H1 (cell line): ENCODE data around the gene TSSC4. TPM values are rescaled to one million over a fixed set of nuclear protein-coding genes. Genes with fewer than 3 reads are reported as not detected.
"Not testable (repeated sequence)": the region's sequence is repeated elsewhere in the genome, so short reads cannot be mapped to it uniquely, and the experiment has no call there.

ENCODE experiments used
- CTCF ChIA-PET: fragments of 300-600 bp; sonication (Branson Sonifier 250); formaldehyde crosslinking; loops from one replicate; lab custom pipeline; 2021; ENCODE audit not compliant: partially characterized antibody; lab: Charles Lee
- POLR2A ChIA-PET: fragments of 300-600 bp; sonication (Branson Sonifier 250); formaldehyde crosslinking; loops from one replicate; lab custom pipeline; 2021; ENCODE audit warnings: inconsistent platforms; ENCODE audit not compliant: partially characterized antibody; lab: Charles Lee
- DNase-seq, 2 experiments: peaks; one replicate each; pipeline versions ENCODE4 v3.0.0 to v3.0.0-alpha.2; 2010 to 2022; ENCODE audit warnings: low spot score in 2 of 2, low read depth in 1 of 2, mixed read lengths in 1 of 2
- FAIRE-seq: peaks from 2 replicates; lab custom pipeline; 2011; peaks lifted over from hg19 to GRCh38; lab: Jason Lieb, UNC
- H2AFZ ChIP-seq: 2 replicates; pipeline ENCODE4 v1.8.1; 2012; ENCODE audit warnings: low read length, inconsistent platforms
- H2AK5ac ChIP-seq: 2 replicates; pipeline ENCODE4 v1.6.1; 2013; ENCODE audit warnings: low read depth, low read length
- H2BK120ac ChIP-seq: replicated peaks from 2 replicates; pipeline ENCODE3; 2013; ENCODE audit warnings: low read depth, low read length, inconsistent platforms
- H2BK12ac ChIP-seq: 2 replicates; pipeline ENCODE4 v1.6.1; 2013; ENCODE audit warnings: low read depth, low read length
- H2BK15ac ChIP-seq: 2 replicates; pipeline ENCODE4 v1.6.1; 2013; ENCODE audit warnings: low read length
- H2BK20ac ChIP-seq: 2 replicates; pipeline ENCODE4 v1.6.1; 2013; ENCODE audit warnings: low read length
- H2BK5ac ChIP-seq: 2 replicates; pipeline ENCODE4 v1.6.1; 2013; ENCODE audit warnings: low read depth, low read length
- H3K14ac ChIP-seq: 2 replicates; pipeline ENCODE4 v1.6.1; 2013; ENCODE audit warnings: inconsistent platforms; ENCODE audit not compliant: insufficient read length
- H3K18ac ChIP-seq: 2 replicates; pipeline ENCODE4 v1.6.1; 2013; ENCODE audit warnings: low read length; ENCODE audit errors: extremely low read depth
- H3K23ac ChIP-seq: 2 replicates; pipeline ENCODE4 v1.6.1; 2013; ENCODE audit warnings: inconsistent platforms; ENCODE audit not compliant: insufficient read length
- H3K23me2 ChIP-seq: 2 replicates; pipeline ENCODE4 v1.6.1; 2013; ENCODE audit warnings: low read depth, low read length
- H3K27ac ChIP-seq: 2 replicates; pipeline ENCODE4 v1.6.1; 2011; ENCODE audit warnings: low read depth, low read length, inconsistent platforms
- H3K27me3 ChIP-seq, 4 experiments: replicated peaks in 1 of 4; 1 replicate in 1 of 4; 2 replicates in 3 of 4; pipeline versions ENCODE4 v1.6.1 to v1.8.1; 2011 to 2013; ENCODE audit warnings: low read length in 3 of 4, mild to moderate bottlenecking in 3 of 4, inconsistent platforms in 2 of 4, mixed read lengths in 2 of 4, moderate library complexity in 1 of 4; ENCODE audit not compliant: control insufficient read depth in 3 of 4, insufficient read depth in 3 of 4; ENCODE audit errors: extremely low read depth in 1 of 4
- H3K36me3 ChIP-seq, 4 experiments: 2 replicates each; pipeline versions ENCODE4 v1.6.1 to v1.8.1; 2011 to 2013; ENCODE audit warnings: mild to moderate bottlenecking in 4 of 4, low read length in 3 of 4, moderate library complexity in 2 of 4, control low read depth in 1 of 4, inconsistent platforms in 1 of 4; ENCODE audit not compliant: insufficient read depth in 4 of 4, control insufficient read depth in 2 of 4
- H3K4ac ChIP-seq: replicated peaks from 2 replicates; pipeline ENCODE3; 2013; ENCODE audit warnings: low read length, low read depth, mixed read lengths, inconsistent platforms; ENCODE audit not compliant: insufficient read length
- H3K4me1 ChIP-seq, 4 experiments: replicated peaks in 1 of 4; 1 replicate in 1 of 4; 2 replicates in 3 of 4; pipeline versions ENCODE4 v1.6.1 to v1.8.1; 2011 to 2013; ENCODE audit warnings: low read length in 3 of 4, inconsistent platforms in 2 of 4, mixed read lengths in 1 of 4; ENCODE audit not compliant: insufficient read depth in 4 of 4, control insufficient read depth in 3 of 4
- H3K4me2 ChIP-seq, 2 experiments: 2 replicates each; pipeline versions ENCODE4 v1.6.1 to v1.8.1; 2011 to 2013; ENCODE audit warnings: low read depth in 2 of 2, low read length in 2 of 2, control low read depth in 1 of 2, inconsistent platforms in 1 of 2, mild to moderate bottlenecking in 1 of 2; ENCODE audit not compliant: insufficient read depth in 1 of 2
- H3K4me3 ChIP-seq, 4 experiments: fragments of 200-600, 300-600 bp in 1 of 4; sonication (generic), shearing (Covaris generic), sonication (Bioruptor Twin) in 1 of 4; 2 replicates each; pipeline versions ENCODE4 v1.5.1 to v1.8.1; 2011 to 2016; ENCODE audit warnings: low read length in 4 of 4, low read depth in 3 of 4, control low read depth in 2 of 4, inconsistent platforms in 2 of 4, mild to moderate bottlenecking in 2 of 4, mixed read lengths in 1 of 4, moderate library complexity in 1 of 4; ENCODE audit not compliant: insufficient read depth in 2 of 4; ENCODE audit errors: extremely low read depth in 1 of 4
- H3K56ac ChIP-seq: replicated peaks from 2 replicates; pipeline ENCODE3; 2013; ENCODE audit warnings: low read depth, mild to moderate bottlenecking, mixed read lengths, low read length, inconsistent platforms; ENCODE audit not compliant: insufficient read length
- H3K79me1 ChIP-seq: 2 replicates; pipeline ENCODE4 v1.6.1; 2013; ENCODE audit warnings: low read depth, low read length, control low read depth
- H3K79me2 ChIP-seq, 2 experiments: 2 replicates each; pipeline versions ENCODE4 v1.6.1 to v1.8.1; 2012 to 2013; ENCODE audit warnings: low read length in 2 of 2, mild to moderate bottlenecking in 2 of 2, inconsistent platforms in 1 of 2; ENCODE audit not compliant: insufficient read depth in 2 of 2, control insufficient read depth in 1 of 2
- H3K9ac ChIP-seq, 4 experiments: replicated peaks in 1 of 4; 1 replicate in 1 of 4; 2 replicates in 3 of 4; pipeline versions ENCODE4 v1.6.1 to v1.8.1; 2011 to 2013; ENCODE audit warnings: low read depth in 3 of 4, low read length in 3 of 4, control low read depth in 2 of 4, mild to moderate bottlenecking in 2 of 4, moderate library complexity in 2 of 4, inconsistent platforms in 1 of 4; ENCODE audit errors: extremely low read depth in 1 of 4
- H3K9me3 ChIP-seq, 2 experiments: 2 replicates each; pipeline versions ENCODE4 v1.6.1 to v1.8.1; 2012 to 2013; ENCODE audit warnings: mild to moderate bottlenecking in 2 of 2, moderate library complexity in 2 of 2, control low read depth in 1 of 2, inconsistent platforms in 1 of 2, low read depth in 1 of 2, low read length in 1 of 2, mixed read lengths in 1 of 2; ENCODE audit not compliant: insufficient read depth in 2 of 2
- H4K20me1 ChIP-seq, 2 experiments: replicated peaks in 1 of 2; 2 replicates each; pipeline versions ENCODE3 to v1.8.1; 2011 to 2013; ENCODE audit warnings: inconsistent platforms in 2 of 2, low read length in 2 of 2, mild to moderate bottlenecking in 1 of 2; ENCODE audit not compliant: insufficient read depth in 2 of 2, control insufficient read depth in 1 of 2
- H4K5ac ChIP-seq: 2 replicates; pipeline ENCODE4 v1.6.1; 2013; ENCODE audit warnings: low read length, low read depth, mixed read lengths, inconsistent platforms; ENCODE audit not compliant: insufficient read length
- H4K8ac ChIP-seq: 2 replicates; pipeline ENCODE4 v1.8.0; 2013; ENCODE audit warnings: mild to moderate bottlenecking, moderate library complexity, low read length, inconsistent platforms; ENCODE audit not compliant: insufficient read depth; ENCODE audit errors: extremely low read depth
- H4K91ac ChIP-seq: replicated peaks from 2 replicates; pipeline ENCODE3; 2013; ENCODE audit warnings: low read length, mixed read lengths, inconsistent platforms; ENCODE audit not compliant: insufficient read length
- WGBS, 2 experiments: shearing (Covaris generic) in 1 of 2; methylation state at CpG; one replicate each; pipeline versions ENCODE4 v1.1.6 to v1.1.7; 2013 to 2015; ENCODE audit warnings: low lambda C conversion rate in 2 of 2, mixed read lengths in 2 of 2, inconsistent platforms in 1 of 2, low coverage in 1 of 2, missing lambda C conversion rate in 1 of 2; ENCODE audit not compliant: insufficient replicate concordance in 2 of 2, insufficient coverage in 1 of 2, insufficient read length in 1 of 2; ENCODE audit errors: extremely low coverage in 1 of 2, missing lambda C conversion rate in 1 of 2; 5-methylcytosine and 5-hydroxymethylcytosine counted together
- polyA plus RNA-seq, 7 experiments: library from polyadenylated mRNA; depleted of rRNA in 3 of 7; stranded (reverse) in 5 of 7; unstranded in 2 of 7; fragments of >200 nt in 5 of 7; fragments of 200-250 nt in 2 of 7; gene quantifications; 1 replicate in 5 of 7; 2 replicates in 1 of 7; 4 replicates in 1 of 7; pipeline versions ENCODE4 v1.2.1 to v1.2.3, GENCODE V29; 2011 to 2013; ENCODE audit warnings: missing spikeins in 2 of 7, mixed read lengths in 2 of 7
- total RNA-seq: library from RNA; stranded (reverse); fragmentation: NEBNext Ultra II Directional; extraction: Animal tissue kit (Norgen Biotek cat#: 25700); gene quantifications from 2 replicates; pipeline ENCODE4 v1.2.1, GENCODE V29; 2021

Gene TSSC4
- total and polyA plus RNA-seq, 2 of the 8 experiments (the other 6 are each of a cell fraction or from before 2014, with no cell fraction given): 34.0 to 39.3 TPM

DNA sequence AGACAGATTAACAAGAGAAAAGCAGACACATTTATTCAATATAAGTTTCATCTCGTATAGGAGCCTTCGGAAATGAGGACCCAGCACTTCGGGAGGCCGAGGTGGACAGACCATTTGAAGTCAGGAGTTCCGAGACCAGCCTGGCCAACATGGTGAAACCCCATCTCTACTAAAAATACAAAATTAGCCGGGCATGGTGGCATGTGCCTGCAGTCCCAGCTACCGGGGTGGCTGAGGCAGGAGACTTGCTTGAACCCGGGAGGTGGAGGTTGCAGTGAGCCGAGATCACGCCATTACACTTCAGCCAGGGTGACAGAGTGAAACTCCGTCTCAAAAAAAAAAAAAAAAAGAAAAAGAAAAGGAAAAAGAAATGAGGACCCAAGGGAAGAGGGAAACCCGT is 36.2 kb upstream of the TSSC4 start:
- H3K36me3 ChIP-seq, H3K79me1 ChIP-seq, H3K9ac ChIP-seq, H2BK12ac ChIP-seq, H3K14ac ChIP-seq, H2BK120ac ChIP-seq, H2AK5ac ChIP-seq, CTCF ChIA-PET, DNase-seq, H3K79me2 ChIP-seq, H4K8ac ChIP-seq, H3K9me3 ChIP-seq, H3K4ac ChIP-seq, H3K23me2 ChIP-seq, H3K27ac ChIP-seq, FAIRE-seq, H2BK5ac ChIP-seq, H3K4me3 ChIP-seq, H3K4me1 ChIP-seq, H3K56ac ChIP-seq, H2BK20ac ChIP-seq, H4K91ac ChIP-seq, H4K20me1 ChIP-seq, H3K23ac ChIP-seq, H4K5ac ChIP-seq, H3K4me2 ChIP-seq, H2BK15ac ChIP-seq, H3K27me3 ChIP-seq, H3K18ac ChIP-seq, H2AFZ ChIP-seq: not testable (repeated sequence)
- WGBS, 2 experiments: 89% methylated on average over 9 of the region's 12 CpGs; no CpG with 5 or more reads in 1 of the 2 experiments
- POLR2A ChIA-PET: interaction anchor here (1.9 kb wide), 1 partner anchor 14 kb away, joined by 4 read pairs; no protein-coding TSS in a partner anchor
